Vagina (tissue), 2 donors: ENCODE results near the gene OR5H14.

Source experiments
- CTCF ChIP-seq, 3 experiments: fragments of 450-650 bp in 2 of 3; fragments of 200-600 bp in 1 of 3; sonication (generic) in 1 of 3; IDR thresholded peaks; one replicate each; pipeline ENCODE4 v1.5.1; 2017 to 2019; ENCODE audit warnings: antibody characterized with exemption in 3 of 3, mild to moderate bottlenecking in 2 of 3, moderate library complexity in 2 of 3
- POLR2A ChIP-seq, 2 donors: fragments of 450-650 bp; IDR thresholded peaks; one replicate each; pipeline ENCODE4 v1.6.1; 2017; ENCODE audit warnings: antibody characterized with exemption in 2 of 2, mild to moderate bottlenecking in 2 of 2, moderate library complexity in 2 of 2
- POLR2AphosphoS5 ChIP-seq, 2 donors: sonication (generic); formaldehyde crosslinking; IDR thresholded peaks; one replicate each; pipeline ENCODE4 v1.9.0; 2017; ENCODE audit warnings: antibody characterized with exemption in 2 of 2, mild to moderate bottlenecking in 2 of 2, low read depth in 1 of 2; ENCODE audit not compliant: insufficient read depth in 1 of 2

GRCh38 chr3:98110550-98110908, 36.8 kb upstream of the OR5H14 start:
- TF ChIP-seq POLR2A (IDR thresholded peaks at IDR 0.05): no peak
- no peak for TF ChIP-seq CTCF (IDR thresholded peaks at IDR 0.05)
- TF ChIP-seq POLR2AphosphoS5 (IDR thresholded peaks at IDR 0.05; ENCODE audit: insufficient read depth in 1 of 2, low read depth in 1 of 2): no peak
